ENCODE measurements around the gene NFASC.

GRCh38 chr1:204924013-204924759 lies 53.5 kb downstream of the NFASC start:
- TF ChIP-seq, protein P1, sequence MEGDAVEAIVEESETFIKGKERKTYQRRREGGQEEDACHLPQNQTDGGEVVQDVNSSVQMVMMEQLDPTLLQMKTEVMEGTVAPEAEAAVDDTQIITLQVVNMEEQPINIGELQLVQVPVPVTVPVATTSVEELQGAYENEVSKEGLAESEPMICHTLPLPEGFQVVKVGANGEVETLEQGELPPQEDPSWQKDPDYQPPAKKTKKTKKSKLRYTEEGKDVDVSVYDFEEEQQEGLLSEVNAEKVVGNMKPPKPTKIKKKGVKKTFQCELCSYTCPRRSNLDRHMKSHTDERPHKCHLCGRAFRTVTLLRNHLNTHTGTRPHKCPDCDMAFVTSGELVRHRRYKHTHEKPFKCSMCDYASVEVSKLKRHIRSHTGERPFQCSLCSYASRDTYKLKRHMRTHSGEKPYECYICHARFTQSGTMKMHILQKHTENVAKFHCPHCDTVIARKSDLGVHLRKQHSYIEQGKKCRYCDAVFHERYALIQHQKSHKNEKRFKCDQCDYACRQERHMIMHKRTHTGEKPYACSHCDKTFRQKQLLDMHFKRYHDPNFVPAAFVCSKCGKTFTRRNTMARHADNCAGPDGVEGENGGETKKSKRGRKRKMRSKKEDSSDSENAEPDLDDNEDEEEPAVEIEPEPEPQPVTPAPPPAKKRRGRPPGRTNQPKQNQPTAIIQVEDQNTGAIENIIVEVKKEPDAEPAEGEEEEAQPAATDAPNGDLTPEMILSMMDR (IDR thresholded peaks at IDR 0.05; ENCODE audit: low read depth, low read length, missing input control) = no peak
- TF ChIP-seq YY1 (IDR thresholded peaks at IDR 0.05) (no peak), HNF4G (IDR thresholded peaks at IDR 0.05) (no peak), HNF4A (conservative IDR thresholded peaks at IDR 0.05) (no peak), GABPA (IDR thresholded peaks at IDR 0.05 in 1 of 2, conservative IDR thresholded peaks at IDR 0.05 in 1 of 2) (no peak), TAF1 (conservative IDR thresholded peaks at IDR 0.05) (no peak), JUND (IDR thresholded peaks at IDR 0.05) (no peak)
